SK-N-DZ (cell line): ENCODE results near the gene IGF1.

ENCODE experiments used
- DNase-seq: peaks from one replicate; pipeline ENCODE4 v3.0.0-alpha.2; 2015; ENCODE audit warnings: low spot score

Gene IGF1

GRCh38 chr12:102427543-102427941 lies 52.8 kb downstream of the IGF1 start:
- no peak for DNase-seq

GRCh38 chr12:102426599-102427542 lies 53.5 kb downstream of the IGF1 start:
- no peak for DNase-seq

DNA sequence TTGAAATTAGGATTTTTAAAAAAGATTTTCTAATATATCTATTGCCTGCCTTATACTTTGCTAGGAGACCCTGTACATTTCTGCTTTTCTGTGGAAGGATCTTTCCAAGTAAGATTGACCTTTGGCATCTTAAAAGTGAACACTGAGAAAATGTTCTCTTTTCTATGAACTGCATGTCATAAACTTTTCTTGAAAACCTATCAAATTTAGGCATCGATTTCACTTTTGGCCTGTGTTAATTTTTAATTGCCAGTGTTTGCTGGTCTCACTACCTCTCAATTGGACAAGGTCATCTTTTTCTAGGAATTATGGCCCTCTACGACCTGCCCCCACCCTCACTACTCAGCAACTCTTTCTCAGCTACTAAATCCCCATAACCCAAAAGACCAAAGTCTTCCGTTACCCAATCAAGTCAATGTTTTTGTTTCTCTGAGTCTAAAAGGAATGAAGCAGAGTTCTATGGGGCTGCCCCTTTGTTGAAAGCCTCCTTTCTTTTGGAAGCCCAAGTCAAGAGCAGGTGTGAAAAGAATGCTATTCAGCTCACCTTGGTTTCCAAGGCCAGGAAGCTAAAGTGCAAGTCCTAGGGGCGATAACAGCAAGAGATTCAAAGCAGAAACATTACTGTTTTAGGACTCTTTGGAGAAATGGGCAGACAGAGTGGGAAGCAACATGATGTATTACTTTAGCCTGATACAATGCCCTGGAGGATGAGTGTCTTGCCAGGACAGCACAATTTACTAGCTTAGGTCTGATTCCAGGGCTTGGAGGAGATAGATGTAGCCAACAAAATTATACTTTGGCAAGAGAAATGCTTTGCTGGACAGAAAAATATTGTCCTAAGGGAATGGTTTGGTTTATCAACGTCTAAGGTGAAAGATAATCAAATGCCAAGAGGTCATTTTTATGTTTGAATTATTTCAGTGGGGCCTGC lies 55.0 kb downstream of the IGF1 start:
- DNase-seq = no peak

DNA sequence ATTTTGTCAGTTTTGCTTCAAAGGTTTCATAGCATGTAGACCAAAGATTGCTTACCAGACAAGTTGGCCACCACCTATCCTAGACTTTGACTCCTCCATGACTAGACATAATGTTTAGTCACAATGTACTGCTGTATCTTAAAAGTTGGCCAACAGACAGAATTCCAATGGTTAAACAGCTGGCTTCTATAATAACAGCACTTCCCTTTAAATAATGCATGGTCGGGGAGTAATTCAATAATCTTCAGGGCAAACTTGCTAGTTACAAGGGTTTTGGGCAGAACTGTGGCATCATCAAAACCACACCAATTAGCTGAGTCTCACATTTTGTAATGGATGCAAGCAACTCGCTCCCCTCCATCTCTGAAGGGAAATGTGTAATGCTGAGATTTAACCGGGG lies 56.9 kb downstream of the IGF1 start:
- no peak for DNase-seq

- no peak for DNase-seq
These were observed 58.4 kb downstream of the IGF1 start for GRCh38 chr12:102421802-102422583.

- DNase-seq = no peak
These were observed 61.1 kb downstream of the IGF1 start for GRCh38 chr12:102419094-102419764.

- DNase-seq = no peak
These were observed 63.3 kb downstream of the IGF1 start for GRCh38 chr12:102417055-102417454.

DNA sequence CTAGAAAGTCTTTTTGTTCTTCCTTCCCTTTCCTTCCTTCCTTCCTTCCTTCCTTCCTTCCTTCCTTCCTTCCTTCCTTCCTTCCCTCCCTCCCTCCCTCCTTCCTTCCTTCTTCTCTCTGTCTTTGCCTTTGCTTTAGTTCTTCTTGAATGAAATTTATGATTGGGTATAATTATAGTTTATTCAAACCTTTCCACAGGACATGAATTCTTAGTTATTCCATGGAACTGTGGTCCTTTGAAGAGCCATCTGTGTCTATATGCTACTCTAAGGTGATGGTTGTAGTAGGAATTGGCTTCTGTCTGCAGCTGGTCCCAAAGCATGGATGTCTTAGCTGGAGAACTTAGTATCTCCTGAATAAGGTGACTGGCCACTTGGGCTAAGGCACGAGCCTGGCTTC lies 64.8 kb downstream of the IGF1 start:
- DNase-seq = no peak

DNA sequence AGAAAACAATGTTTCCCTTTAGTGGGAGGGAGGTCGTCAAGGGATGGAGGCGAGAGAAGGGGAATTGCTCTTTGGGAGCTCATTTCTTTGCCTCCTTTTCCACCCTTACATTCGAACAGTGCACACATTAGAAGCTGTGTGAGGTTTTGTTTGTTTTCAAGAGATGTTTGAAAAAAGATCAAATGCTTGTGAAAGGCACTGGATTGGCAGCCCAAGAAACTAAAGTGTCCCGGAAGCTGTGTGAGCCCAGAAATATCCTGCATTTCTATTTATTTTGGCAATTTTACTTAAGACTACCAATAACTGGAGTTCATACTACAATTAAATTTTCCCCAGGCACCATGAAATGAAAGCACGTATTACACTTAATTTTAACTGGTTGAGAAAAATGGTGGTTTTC lies 67.0 kb downstream of the IGF1 start:
- no peak for DNase-seq

DNA sequence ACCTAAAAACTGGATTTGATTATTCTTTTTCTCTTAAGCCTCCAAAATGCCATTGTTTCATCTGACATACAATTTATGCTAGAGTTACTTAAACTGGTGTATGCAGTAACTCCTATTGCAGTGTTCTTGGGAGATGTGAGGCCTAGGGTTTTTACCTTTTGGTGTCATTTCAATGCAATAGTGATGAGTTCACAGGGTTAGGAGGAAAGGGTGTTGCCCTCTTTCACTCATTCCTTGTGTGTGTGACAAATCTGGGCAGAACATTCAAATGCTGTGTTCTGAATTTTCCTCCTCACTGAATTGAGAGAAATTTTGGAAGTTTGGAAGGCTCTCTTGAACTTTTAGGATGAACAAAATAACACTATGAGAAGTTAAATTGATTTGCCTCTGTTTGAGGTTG lies 69.9 kb downstream of the IGF1 start:
- DNase-seq = no peak

DNA sequence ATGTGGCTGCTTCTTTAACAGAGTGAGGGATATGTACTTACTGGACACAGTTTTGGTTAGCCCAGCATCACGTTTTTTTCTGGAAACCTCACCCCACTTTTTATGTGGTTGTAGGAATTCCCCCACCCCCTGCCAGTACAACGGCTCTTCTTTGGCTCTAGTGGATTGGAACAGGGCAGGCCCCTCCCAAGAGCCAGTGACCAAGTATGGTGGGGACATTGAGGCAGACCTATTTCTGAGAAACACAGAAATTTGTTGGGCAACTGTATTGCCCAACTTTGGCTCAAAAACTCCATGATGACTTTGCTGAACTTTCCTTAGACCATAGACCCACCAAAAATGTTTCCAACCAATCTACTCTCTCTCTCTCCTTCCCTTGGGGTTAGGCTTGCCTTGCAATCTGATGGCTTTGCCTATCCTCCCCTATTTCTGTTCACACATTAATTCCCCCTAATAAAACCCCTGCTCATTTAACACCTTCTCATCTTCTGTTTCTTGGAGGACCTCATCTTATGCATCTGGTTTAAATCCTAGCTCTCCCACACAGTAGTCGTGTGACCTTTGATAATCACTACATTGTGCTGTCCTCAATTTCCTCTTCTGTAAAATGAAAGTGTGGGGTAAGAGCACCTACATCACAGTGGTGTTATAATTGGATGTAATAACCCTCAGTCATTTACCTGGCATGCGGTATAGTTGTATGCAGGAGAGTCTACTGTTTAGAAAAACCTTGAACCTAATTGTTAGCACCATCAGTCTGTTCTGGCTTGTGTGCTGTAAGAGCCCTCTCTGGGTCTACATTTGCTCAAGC lies 71.7 kb downstream of the IGF1 start:
- no peak for DNase-seq

DNA sequence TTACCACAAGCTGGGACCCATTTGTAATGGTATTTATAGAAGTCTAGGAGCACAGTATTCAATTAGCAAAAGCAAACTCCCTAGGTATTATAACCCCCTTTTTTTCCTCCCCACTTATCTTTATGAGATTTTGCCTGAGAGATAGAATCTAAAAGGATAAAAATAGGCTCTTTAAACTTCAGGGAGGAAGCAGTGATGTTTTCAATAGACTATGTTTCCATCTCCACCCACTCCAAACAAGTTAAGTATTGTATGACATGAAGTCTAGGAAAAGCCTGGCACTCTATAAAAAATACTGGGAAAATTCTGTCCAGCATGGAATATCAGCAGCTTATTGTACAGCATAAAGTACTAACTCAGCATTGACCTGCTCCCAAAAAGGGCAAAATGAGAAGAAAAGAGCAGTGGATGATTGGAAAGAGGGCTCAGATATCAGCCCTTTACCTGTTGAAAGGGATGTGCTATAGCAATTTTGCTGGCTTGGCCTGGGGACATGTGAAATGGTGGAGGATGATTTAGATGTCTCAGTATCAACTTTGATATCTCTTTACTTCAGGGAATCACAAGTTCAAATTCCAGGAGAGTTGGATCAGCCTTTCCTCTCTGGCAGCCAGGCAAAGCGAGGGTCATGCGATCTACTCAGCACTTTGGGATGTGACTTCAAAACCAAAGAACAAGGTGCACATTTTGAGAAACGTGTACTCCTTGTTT lies 72.4 kb downstream of the IGF1 start:
- no peak for DNase-seq

- DNase-seq = peak; percentile 42
These were observed 74.3 kb downstream of the IGF1 start for GRCh38 chr12:102406033-102406584.

- no peak for DNase-seq
These were observed 79.3 kb downstream of the IGF1 start for GRCh38 chr12:102401087-102401486.

GRCh38 chr12:102399653-102400052 lies 80.7 kb downstream of the IGF1 start:
- DNase-seq = no peak

DNA sequence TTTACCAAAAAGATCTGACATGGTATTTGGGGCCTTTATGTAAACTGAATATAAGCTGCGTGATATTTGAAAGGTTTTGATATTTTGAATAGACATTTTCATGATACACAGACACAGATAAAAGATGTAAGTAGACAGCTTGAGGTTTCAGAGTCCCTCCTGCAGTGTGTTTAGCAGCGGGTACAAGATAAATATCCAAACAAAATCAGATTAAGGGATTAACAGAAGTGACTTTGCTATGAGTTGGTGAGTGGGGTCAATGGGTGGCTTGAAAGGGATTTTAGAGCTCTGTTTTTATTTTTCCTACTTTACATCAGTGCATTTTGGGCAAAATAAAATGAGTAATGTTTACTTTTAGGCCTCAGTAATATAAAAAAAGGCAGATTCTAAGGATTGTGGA lies 84.1 kb downstream of the IGF1 start:
- no peak for DNase-seq

DNA sequence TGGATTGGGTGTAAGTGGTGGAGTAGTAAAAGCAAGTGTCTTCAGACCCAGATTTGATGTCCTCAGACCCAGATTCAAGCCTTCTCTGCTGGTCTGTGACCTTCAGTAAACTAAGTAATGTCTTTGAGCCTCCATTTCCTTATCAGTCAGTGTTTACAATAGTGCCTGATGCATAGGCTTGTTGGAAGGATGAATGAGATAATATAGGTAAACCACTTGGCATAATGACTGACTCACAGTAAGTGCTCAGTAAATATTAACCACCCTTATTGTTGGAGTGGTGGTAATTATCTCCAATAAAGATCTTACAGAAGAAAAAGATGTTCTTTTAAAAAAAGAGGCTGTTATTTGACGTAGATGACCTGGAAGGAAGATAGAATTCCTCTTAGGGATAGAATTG lies 86.2 kb downstream of the IGF1 start:
- no peak for DNase-seq

GRCh38 chr12:102390068-102390467 lies 90.3 kb downstream of the IGF1 start:
- DNase-seq = no peak

- DNase-seq = no peak
These were observed 91.9 kb downstream of the IGF1 start for GRCh38 chr12:102388469-102388868.
